ENCODE data around the gene TVP23C. TPM values are rescaled to one million over a fixed set of nuclear protein-coding genes. Genes with fewer than 3 reads are reported as not detected.
A peak's percentile ranks its signal among the peaks of the same experiment; 100 is the strongest.

The TVP23C gene
- total RNA-seq, 1 donor from 2014 or later: 4.8 TPM

- intact Hi-C loops (cut with micrococcal nuclease): no loop called here
- no peak for TF ChIP-seq CTCF (IDR thresholded peaks at IDR 0.05; ENCODE audit: borderline replicate concordance)
- Histone ChIP-seq H3K27ac (replicated peaks) (peak overlapping the region; percentile 22), H3K4me1 (peaks cover 30% of the 10 kb centered on the region), H3K27me3 (ENCODE audit: low read depth) (no peaks in the 10 kb centered on the region), H3K36me3 (peaks cover 12% of the 10 kb centered on the region), H3K4me3 (no peak overlapping the region), H3K9me3 (replicated peaks) (no peaks in the 10 kb centered on the region)
- no peak for DNase-seq
Observed at GRCh38 chr17:15513058-15513791, 50.1 kb downstream of the TVP23C start.

DNA sequence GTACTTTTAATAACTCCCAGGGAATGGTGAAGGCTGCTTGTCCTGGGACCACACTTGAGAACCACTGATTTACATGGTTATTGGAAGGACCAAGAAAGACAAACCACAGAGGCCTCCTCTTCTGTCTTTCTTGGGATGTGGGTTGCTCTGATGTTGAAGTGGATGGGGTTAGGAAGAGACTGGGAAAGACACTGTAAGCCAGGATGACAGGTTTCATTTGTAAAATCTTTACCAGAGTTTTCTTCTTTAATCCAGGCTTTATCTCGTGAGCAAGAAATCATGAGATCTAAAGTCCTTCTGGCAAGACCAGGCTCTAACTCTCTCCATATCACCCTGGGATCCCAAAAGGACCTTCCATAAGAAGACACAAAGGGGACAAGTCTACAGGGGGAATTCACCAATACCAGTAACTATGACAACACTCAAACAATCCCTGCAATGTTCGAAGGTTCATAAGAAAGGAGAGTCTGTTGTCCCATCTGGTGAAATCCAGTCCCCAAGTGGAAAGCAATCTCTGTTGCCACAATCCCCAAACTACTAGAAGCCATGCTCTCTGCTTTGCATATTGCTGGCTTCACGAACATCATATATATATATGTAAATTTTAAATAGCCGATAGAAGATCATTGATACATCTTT, 51.1 kb downstream of the TVP23C start:
- DNase-seq: no peak

GRCh38 chr17:15511142-15511541, 52.1 kb downstream of the TVP23C start:
- no peak overlapping the region for H3K27ac ChIP-seq (replicated peaks)
- TF ChIP-seq CTCF (IDR thresholded peaks at IDR 0.05; ENCODE audit: borderline replicate concordance): no peak
- DNase-seq: no peak
- H3K4me3 ChIP-seq: no peak overlapping the region
- H3K4me1 ChIP-seq: peaks cover 37% of the 10 kb centered on the region
- H3K36me3 ChIP-seq: peaks cover 15% of the 10 kb centered on the region
- H3K27me3 ChIP-seq (ENCODE audit: low read depth): no peaks in the 10 kb centered on the region
- intact Hi-C loops (cut with micrococcal nuclease): no loop called here
- H3K9me3 ChIP-seq (replicated peaks): no peaks in the 10 kb centered on the region

More for the DNA sequence above, 51.1 kb downstream of the TVP23C start:
- H3K9me3 ChIP-seq (replicated peaks): no peaks in the 10 kb centered on the region
- no peak for TF ChIP-seq CTCF (IDR thresholded peaks at IDR 0.05; ENCODE audit: borderline replicate concordance)
- intact Hi-C loops (cut with micrococcal nuclease): no loop called here
- H3K36me3 ChIP-seq: peaks cover 13% of the 10 kb centered on the region
- H3K4me1 ChIP-seq: peaks cover 37% of the 10 kb centered on the region
- no peak overlapping the region for H3K27ac ChIP-seq (replicated peaks)
- no peak overlapping the region for H3K4me3 ChIP-seq
- H3K27me3 ChIP-seq (ENCODE audit: low read depth): no peaks in the 10 kb centered on the region

DNA sequence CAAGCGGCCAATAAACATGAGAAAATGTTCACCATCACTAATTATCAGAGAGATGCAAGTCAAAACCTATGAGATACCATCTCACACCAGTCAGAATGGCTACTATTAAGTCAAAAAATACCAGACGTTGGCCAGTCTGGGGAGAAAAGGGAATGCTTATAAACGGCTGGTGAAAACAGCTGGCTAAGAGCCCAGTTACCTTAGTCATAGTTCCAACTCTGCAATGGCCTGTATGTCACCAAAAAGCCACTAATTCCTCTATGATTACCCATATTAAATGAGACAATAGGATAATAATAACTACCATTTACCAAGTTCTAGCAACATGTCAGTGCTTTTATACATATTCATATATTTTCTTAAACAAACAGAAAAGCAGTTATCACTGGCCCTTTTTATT, 52.9 kb downstream of the TVP23C start:
- Histone ChIP-seq H3K4me1 (peaks cover 37% of the 10 kb centered on the region), H3K27me3 (ENCODE audit: low read depth) (no peaks in the 10 kb centered on the region), H3K27ac (replicated peaks) (no peak overlapping the region), H3K4me3 (no peak overlapping the region), H3K9me3 (replicated peaks) (no peaks in the 10 kb centered on the region), H3K36me3 (peaks cover 7% of the 10 kb centered on the region)
- no peak for TF ChIP-seq CTCF (IDR thresholded peaks at IDR 0.05; ENCODE audit: borderline replicate concordance)
- intact Hi-C loops (cut with micrococcal nuclease): no loop called here
- no peak for DNase-seq

DNA sequence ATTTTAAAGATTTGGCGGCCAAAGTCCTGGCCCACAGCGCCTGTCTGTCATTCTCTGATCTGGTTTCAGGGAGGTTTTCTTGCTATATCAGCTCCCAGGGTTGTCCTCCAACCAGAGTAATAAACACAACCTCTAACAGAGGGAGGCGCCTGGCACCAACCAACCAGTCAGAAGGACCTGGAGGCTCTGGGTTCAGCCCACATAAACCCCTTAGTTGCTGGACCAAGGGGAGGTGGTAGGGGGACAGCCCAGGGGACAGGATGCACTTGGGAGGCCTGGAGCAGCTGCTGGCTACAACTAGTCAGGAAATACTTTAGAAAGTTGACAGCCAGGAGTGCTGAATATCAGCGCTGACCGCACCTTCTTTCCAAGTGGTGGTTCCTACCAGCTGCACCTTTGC, 54.2 kb downstream of the TVP23C start:
- Histone ChIP-seq H3K4me1 (peaks cover 37% of the 10 kb centered on the region), H3K27me3 (ENCODE audit: low read depth) (no peaks in the 10 kb centered on the region), H3K36me3 (peaks cover 6% of the 10 kb centered on the region), H3K4me3 (no peak overlapping the region), H3K9me3 (replicated peaks) (no peaks in the 10 kb centered on the region), H3K27ac (replicated peaks) (peak overlapping the region; percentile 16)
- intact Hi-C loops (cut with micrococcal nuclease): no loop called here
- DNase-seq: no peak
- TF ChIP-seq CTCF (IDR thresholded peaks at IDR 0.05; ENCODE audit: borderline replicate concordance): no peak

Measured in left ventricle myocardium inferior (tissue), 1 donor.